ENCODE results near the gene CD300H. TPM values are rescaled to one million over a fixed set of nuclear protein-coding genes. Genes with fewer than 3 reads are reported as not detected.

Gene CD300H
- total RNA-seq, 1 donor from 2014 or later = not detected

DNA sequence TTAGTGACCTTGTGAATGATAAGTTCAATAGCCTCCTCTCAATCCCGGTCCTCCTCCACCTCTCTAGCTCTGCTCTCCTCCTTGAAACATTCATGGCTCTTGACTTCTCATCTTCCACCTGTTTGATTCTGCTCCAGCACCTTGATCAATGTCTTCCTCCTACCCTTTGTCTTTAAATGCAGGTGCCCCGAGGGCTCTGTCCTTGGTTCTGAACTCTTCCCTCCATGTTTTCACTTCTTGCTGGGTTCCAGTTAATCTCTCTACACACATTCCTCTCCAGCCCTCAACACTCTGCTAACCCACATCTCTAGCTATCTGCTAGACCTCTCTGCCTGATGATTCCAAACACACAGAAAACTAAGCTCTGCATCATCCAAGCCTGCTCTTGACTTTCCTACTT, 42.8 kb upstream of the CD300H start:
- H3K27me3 Mint-ChIP-seq (ENCODE audit: insufficient read depth, low read depth) = peaks cover 2% of the 10 kb centered on the region

DNA sequence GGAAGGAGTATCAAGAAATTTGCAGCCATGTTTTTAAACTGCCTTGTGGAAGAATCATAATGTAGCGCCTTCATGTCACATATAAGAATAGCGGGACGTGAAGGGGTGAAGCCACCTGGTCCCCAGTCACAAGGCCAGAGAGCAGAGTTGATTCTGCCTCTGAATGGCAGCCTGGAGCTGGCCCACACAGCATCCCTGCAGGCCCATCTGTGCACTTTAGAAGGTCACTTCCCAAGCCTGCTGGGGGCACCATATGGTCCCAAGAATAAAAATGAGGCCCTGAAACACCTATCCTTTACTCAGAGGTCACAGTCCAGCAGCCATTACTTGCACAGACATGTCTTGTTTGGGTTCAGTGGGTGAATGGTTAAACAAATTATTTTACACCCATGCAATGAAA, 41.2 kb upstream of the CD300H start:
- no peak overlapping the region for H3K9ac ChIP-seq
- H3K4me3 ChIP-seq = no peak overlapping the region
- no peaks in the 10 kb centered on the region for H3K79me2 ChIP-seq (ENCODE audit: low read depth)
- DNase-seq (ENCODE audit: low spot score) = no peak
- no peaks in the 10 kb centered on the region for H4K20me1 ChIP-seq (ENCODE audit: low read depth)
- H3K36me3 ChIP-seq = no peaks in the 10 kb centered on the region
- Mint-ChIP-seq H3K27ac (no peak overlapping the region), H3K9me3 (no peaks in the 10 kb centered on the region), H3K36me3 (no peaks in the 10 kb centered on the region), H3K4me1 (peaks cover 4% of the 10 kb centered on the region), H3K27me3 (ENCODE audit: insufficient read depth, low read depth) (peaks cover 2% of the 10 kb centered on the region), H3K4me3 (no peak overlapping the region)
- H3K4me2 ChIP-seq = no peak overlapping the region
- no peaks in the 10 kb centered on the region for H3K9me3 ChIP-seq (ENCODE audit: low read depth)
- no peaks in the 10 kb centered on the region for H3F3A ChIP-seq (ENCODE audit: low read depth)
- TF ChIP-seq, protein P1, sequence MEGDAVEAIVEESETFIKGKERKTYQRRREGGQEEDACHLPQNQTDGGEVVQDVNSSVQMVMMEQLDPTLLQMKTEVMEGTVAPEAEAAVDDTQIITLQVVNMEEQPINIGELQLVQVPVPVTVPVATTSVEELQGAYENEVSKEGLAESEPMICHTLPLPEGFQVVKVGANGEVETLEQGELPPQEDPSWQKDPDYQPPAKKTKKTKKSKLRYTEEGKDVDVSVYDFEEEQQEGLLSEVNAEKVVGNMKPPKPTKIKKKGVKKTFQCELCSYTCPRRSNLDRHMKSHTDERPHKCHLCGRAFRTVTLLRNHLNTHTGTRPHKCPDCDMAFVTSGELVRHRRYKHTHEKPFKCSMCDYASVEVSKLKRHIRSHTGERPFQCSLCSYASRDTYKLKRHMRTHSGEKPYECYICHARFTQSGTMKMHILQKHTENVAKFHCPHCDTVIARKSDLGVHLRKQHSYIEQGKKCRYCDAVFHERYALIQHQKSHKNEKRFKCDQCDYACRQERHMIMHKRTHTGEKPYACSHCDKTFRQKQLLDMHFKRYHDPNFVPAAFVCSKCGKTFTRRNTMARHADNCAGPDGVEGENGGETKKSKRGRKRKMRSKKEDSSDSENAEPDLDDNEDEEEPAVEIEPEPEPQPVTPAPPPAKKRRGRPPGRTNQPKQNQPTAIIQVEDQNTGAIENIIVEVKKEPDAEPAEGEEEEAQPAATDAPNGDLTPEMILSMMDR (IDR thresholded peaks at IDR 0.05) = no peak
- no peak for TF ChIP-seq EZH2 (IDR thresholded peaks at IDR 0.05)
- TF ChIP-seq EZH2phosphoT487 (IDR thresholded peaks at IDR 0.05) = no peak
- H3K4me1 ChIP-seq = no peaks in the 10 kb centered on the region
- no peak overlapping the region for H2AFZ ChIP-seq (replicated peaks)
- peaks cover 56% of the 10 kb centered on the region for H3K27me3 ChIP-seq
- H3K27ac ChIP-seq = no peak overlapping the region

More for the DNA sequence above, 42.8 kb upstream of the CD300H start:
- TF ChIP-seq, protein P1 (IDR thresholded peaks at IDR 0.05) = no peak
- TF ChIP-seq EZH2 (IDR thresholded peaks at IDR 0.05) = no peak
- no peak for TF ChIP-seq EZH2phosphoT487 (IDR thresholded peaks at IDR 0.05)
- Histone ChIP-seq H3K79me2 (ENCODE audit: low read depth) (no peaks in the 10 kb centered on the region), H3K9ac (no peak overlapping the region), H3K27me3 (peaks cover 70% of the 10 kb centered on the region), H4K20me1 (ENCODE audit: low read depth) (no peaks in the 10 kb centered on the region), H3F3A (ENCODE audit: low read depth) (no peaks in the 10 kb centered on the region), H3K4me2 (no peak overlapping the region), H3K4me3 (no peak overlapping the region), H3K36me3 (no peaks in the 10 kb centered on the region), H2AFZ (replicated peaks) (no peak overlapping the region), H3K9me3 (ENCODE audit: low read depth) (no peaks in the 10 kb centered on the region), H3K4me1 (no peaks in the 10 kb centered on the region), H3K27ac (no peak overlapping the region)
- H3K4me1 Mint-ChIP-seq = peaks cover 1% of the 10 kb centered on the region
- H3K9me3 Mint-ChIP-seq = no peaks in the 10 kb centered on the region
- peak; percentile 48 for DNase-seq (ENCODE audit: low spot score)
- no peak overlapping the region for H3K27ac Mint-ChIP-seq
- H3K36me3 Mint-ChIP-seq = no peaks in the 10 kb centered on the region
- H3K4me3 Mint-ChIP-seq = no peak overlapping the region

DNA sequence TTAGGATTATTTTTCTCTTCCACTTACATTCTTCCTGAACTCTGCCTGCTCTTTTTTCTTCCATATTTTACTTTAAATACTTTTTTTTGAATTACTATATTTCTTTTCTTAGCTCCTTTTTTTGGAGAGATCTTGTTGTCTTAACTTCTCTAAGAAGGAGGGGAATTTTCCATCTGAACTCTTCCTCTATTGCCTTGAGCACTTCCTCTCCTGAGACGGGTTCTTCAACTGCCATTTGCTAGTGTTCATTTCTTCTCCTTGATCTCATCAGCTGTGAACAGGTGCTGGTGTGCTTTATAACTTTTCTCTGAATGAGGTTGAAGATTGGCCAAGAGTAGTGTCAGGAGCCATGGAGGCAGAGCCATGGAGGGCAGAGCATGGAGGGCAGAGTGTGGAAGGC, 39.9 kb upstream of the CD300H start:
- H3K9ac ChIP-seq = no peak overlapping the region

More for the DNA sequence above, 39.9 kb upstream of the CD300H start:
- H3K9me3 ChIP-seq (ENCODE audit: low read depth) = no peaks in the 10 kb centered on the region
- Mint-ChIP-seq H3K36me3 (no peaks in the 10 kb centered on the region), H3K9me3 (no peaks in the 10 kb centered on the region), H3K4me3 (no peak overlapping the region), H3K27ac (no peak overlapping the region), H3K4me1 (peaks cover 10% of the 10 kb centered on the region), H3K27me3 (ENCODE audit: insufficient read depth, low read depth) (peaks cover 2% of the 10 kb centered on the region)
- H3F3A ChIP-seq (ENCODE audit: low read depth) = no peaks in the 10 kb centered on the region
- H2AFZ ChIP-seq (replicated peaks) = no peak overlapping the region
- H3K4me3 ChIP-seq = no peak overlapping the region
- H3K4me1 ChIP-seq = no peaks in the 10 kb centered on the region
- H4K20me1 ChIP-seq (ENCODE audit: low read depth) = no peaks in the 10 kb centered on the region
- TF ChIP-seq, protein P1 (IDR thresholded peaks at IDR 0.05) = no peak
- TF ChIP-seq EZH2 (IDR thresholded peaks at IDR 0.05) (no peak), EZH2phosphoT487 (IDR thresholded peaks at IDR 0.05) (no peak)
- no peak overlapping the region for H3K27ac ChIP-seq
- DNase-seq (ENCODE audit: low spot score) = no peak
- H3K79me2 ChIP-seq (ENCODE audit: low read depth) = no peaks in the 10 kb centered on the region
- H3K27me3 ChIP-seq = peaks cover 44% of the 10 kb centered on the region
- H3K4me2 ChIP-seq = no peak overlapping the region
- no peaks in the 10 kb centered on the region for H3K36me3 ChIP-seq

Data from neural progenitor cell (in vitro differentiated cells).